Epithelial cell of proximal tubule (primary cell): Measurements from ENCODE around the gene PRL. TPM values are rescaled to one million over a fixed set of nuclear protein-coding genes. Genes with fewer than 3 reads are reported as not detected.

Experiments
- DNase-seq: peaks from one replicate; pipeline ENCODE4 v3.0.0-alpha.2; 2011; ENCODE audit warnings: low read depth
- H3K4me3 ChIP-seq: 2 replicates; pipeline ENCODE4 v1.5.1; 2011; ENCODE audit warnings: low read depth, mild to moderate bottlenecking, low read length
- CTCF ChIP-seq: conservative IDR thresholded peaks from 2 replicates; pipeline ENCODE4 v1.5.1; 2012; ENCODE audit warnings: low read depth, mild to moderate bottlenecking, low read length
- total RNA-seq: library from RNA; depleted of rRNA; stranded (reverse); fragments of >200 nt; gene quantifications from 2 replicates; pipeline ENCODE4 v1.2.3, GENCODE V29; 2015

Gene PRL
- total RNA-seq: not detected in 2 replicates

- no peak within 1 kb of the TSS for H3K4me3 ChIP-seq
- DNase-seq: no peak
- no peak for TF ChIP-seq CTCF
These were observed at the start of gene PRL for GRCh38 chr6:22296936-22297335. PRL (minus strand) TSS chr6:22297036; CDS start chr6:22296982, 54 bp downstream.

DNA sequence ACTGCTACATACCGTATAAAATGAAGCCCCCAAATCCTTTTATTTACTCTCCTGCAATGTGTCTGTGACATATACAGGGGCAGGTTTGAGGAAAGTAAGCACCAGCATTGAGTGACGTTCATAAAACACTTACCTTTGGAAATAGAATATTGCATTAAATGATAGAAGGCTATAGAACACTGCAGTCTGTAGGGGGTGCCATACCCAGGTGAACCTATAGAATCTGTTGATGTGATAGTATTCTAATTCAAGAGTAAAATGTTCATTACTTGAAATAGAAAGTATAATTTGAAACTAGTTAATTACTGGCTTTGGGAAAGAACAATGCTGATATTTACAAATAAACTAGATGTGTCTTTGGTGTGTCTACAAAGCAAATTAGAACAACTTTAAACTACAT is 47.0 kb upstream of the PRL start:
- H3K4me3 ChIP-seq: no peak overlapping the region
- peak; percentile 23 for TF ChIP-seq CTCF
- no peak for DNase-seq

GRCh38 chr6:22334778-22335177 is 37.9 kb upstream of the PRL start:
- H3K4me3 ChIP-seq: no peak overlapping the region
- no peak for DNase-seq
- no peak for TF ChIP-seq CTCF

- no peak for TF ChIP-seq CTCF
- no peak for DNase-seq
- H3K4me3 ChIP-seq: no peak overlapping the region
These were observed 37.0 kb upstream of the PRL start for GRCh38 chr6:22333802-22334201.

GRCh38 chr6:22332711-22333110 is 35.9 kb upstream of the PRL start:
- no peak for DNase-seq
- H3K4me3 ChIP-seq: no peak overlapping the region
- no peak for TF ChIP-seq CTCF

- no peak for TF ChIP-seq CTCF
- no peak for DNase-seq
- H3K4me3 ChIP-seq: no peak overlapping the region
These were observed 35.4 kb upstream of the PRL start for GRCh38 chr6:22332216-22332615.

GRCh38 chr6:22330941-22331340 is 34.1 kb upstream of the PRL start:
- H3K4me3 ChIP-seq: no peak overlapping the region
- TF ChIP-seq CTCF: no peak
- no peak for DNase-seq
